ENCODE results near the gene TPRN. TPM values are rescaled to one million over a fixed set of nuclear protein-coding genes. Genes with fewer than 3 reads are reported as not detected.

TPRN gene
- total and polyA plus RNA-seq, 9 of the 15 experiments (the other 6 are each of a cell fraction or from before 2014, with no cell fraction given): 0.31 to 31.9 (median 4.4) TPM

GRCh38 chr9:137194909-137195308 lies 5.6 kb downstream of the TPRN start:
- Histone ChIP-seq H3K4me1 (replicated peaks in 1 of 2; ENCODE audit: control insufficient read depth in 2 of 2, insufficient read depth in 2 of 2, low read length in 2 of 2) (peaks cover 17 to 98% of the 10 kb centered on the region in 2 experiments), H2AFZ (ENCODE audit: low read depth, low read length) (no peak overlapping the region), H3K4me3 (no peak overlapping the region), H3K4me2 (ENCODE audit: insufficient read depth, low read length) (no peak overlapping the region), H3K27me3 (ENCODE audit: control insufficient read depth in 2 of 2, insufficient read depth in 2 of 2, low read length in 2 of 2) (no peaks in the 10 kb centered on the region), H3K9ac (ENCODE audit: insufficient read depth in 1 of 2, low read depth in 2 of 2, low read length in 2 of 2) (peak overlapping the region in 1 of 2 experiments; percentile 57; a peak in 1 of 4 replicates), H3K36me3 (ENCODE audit: control insufficient read depth, insufficient read depth, low read length) (peaks cover 35% of the 10 kb centered on the region; the same call in 1 of the 3 replicates), H3K9me1 (ENCODE audit: control insufficient read depth, insufficient read depth, low read length) (no peaks in the 10 kb centered on the region), H3K9me3 (replicated peaks; ENCODE audit: control insufficient read depth, insufficient read depth, low read depth, low read length) (no peaks in the 10 kb centered on the region), H4K20me1 (replicated peaks; ENCODE audit: control insufficient read depth, insufficient read depth, low read length) (peaks cover 5% of the 10 kb centered on the region), H3K27ac (ENCODE audit: extremely low read depth, low read depth, low read length) (no peak overlapping the region), H3K79me2 (ENCODE audit: control insufficient read depth, insufficient read depth, low read length) (peaks cover 49% of the 10 kb centered on the region)
- intact Hi-C loops (cut with micrococcal nuclease) (no loop called here), in situ Hi-C loops (cut with MboI) (no loop called here)
- ChIA-PET CTCF (ENCODE audit: low intra/inter-chr PET ratio) (no interaction called here), POLR2A (interaction anchor here (0.6 to 1.6 kb wide), 6 partner anchors 10 to 128 kb away, joined by 3 to 9 read pairs (median 6); partner anchors contain the start of genes RNF208 and TUBB4B)
- 78% methylated on average over 6 of the region's 10 CpGs for WGBS (ENCODE audit: insufficient coverage, low coverage, missing lambda C conversion rate)
- no peak for DNase-seq (ENCODE audit: extremely low read depth in 1 of 4, low spot score in 3 of 4)
- FAIRE-seq: no peak
- TF ChIP-seq ZNF263 (CRISPR knock-in tag; IDR thresholded peaks at IDR 0.05; ENCODE audit: borderline replicate concordance): peak; percentile 33; the same call in 1 of the 2 replicates
- TF ChIP-seq KDM2B (CRISPR knock-in tag; IDR thresholded peaks at IDR 0.05): no peak
- no peak for TF ChIP-seq HMGXB4 (CRISPR knock-in tag; IDR thresholded peaks at IDR 0.05)
- no peak for TF ChIP-seq ZNF212 (CRISPR knock-in tag; IDR thresholded peaks at IDR 0.05)
- no TSS peak for BruUV-seq (replicated peaks)
- ATAC-seq: no peak
